GM12801 (cell line): ENCODE measurements around the gene GNG10.

ENCODE experiments used
- TF ChIP-seq, protein P1 (sequence below): IDR thresholded peaks from one replicate; pipeline ENCODE4 v1.5.1; 2011; ENCODE audit warnings: control low read depth; ENCODE audit not compliant: insufficient read length; ENCODE audit errors: extremely low read depth

The GNG10 gene

DNA sequence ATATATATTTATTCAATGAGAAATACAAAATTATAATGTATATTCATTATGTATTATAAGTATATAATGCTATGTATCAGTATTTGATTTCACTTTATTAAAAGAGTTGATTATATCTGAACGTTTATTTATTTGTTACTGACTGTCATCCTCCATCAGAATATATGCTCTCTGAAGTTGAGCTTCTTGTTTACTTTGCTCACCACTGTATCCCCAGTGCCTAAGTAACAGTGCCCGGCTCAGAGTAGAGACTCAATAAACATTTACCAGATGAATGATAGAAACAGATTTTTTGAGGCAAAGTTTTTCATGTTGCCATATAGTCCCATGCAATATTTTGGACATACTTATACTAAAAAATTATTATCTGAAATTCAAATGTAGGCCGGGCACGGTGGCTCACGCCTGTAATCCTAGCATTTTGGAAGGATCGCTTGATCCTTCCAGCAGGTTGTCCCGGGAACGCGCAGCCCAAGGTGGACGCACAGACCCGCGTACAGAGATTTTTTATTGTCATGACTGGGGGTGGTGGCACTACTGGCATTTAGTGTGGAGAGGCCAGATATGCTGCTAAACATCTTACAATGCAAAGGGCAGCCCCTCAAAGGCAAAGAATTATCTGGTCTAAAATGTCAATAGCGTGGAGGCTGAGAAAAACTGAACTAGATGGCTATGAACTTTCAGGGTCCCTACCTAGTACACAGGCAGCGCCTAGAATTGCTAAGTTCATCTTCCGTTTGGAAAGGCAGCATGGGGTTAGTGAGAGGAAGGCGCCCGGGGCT lies 31.0 kb upstream of the GNG10 start:
- TF ChIP-seq, protein P1, sequence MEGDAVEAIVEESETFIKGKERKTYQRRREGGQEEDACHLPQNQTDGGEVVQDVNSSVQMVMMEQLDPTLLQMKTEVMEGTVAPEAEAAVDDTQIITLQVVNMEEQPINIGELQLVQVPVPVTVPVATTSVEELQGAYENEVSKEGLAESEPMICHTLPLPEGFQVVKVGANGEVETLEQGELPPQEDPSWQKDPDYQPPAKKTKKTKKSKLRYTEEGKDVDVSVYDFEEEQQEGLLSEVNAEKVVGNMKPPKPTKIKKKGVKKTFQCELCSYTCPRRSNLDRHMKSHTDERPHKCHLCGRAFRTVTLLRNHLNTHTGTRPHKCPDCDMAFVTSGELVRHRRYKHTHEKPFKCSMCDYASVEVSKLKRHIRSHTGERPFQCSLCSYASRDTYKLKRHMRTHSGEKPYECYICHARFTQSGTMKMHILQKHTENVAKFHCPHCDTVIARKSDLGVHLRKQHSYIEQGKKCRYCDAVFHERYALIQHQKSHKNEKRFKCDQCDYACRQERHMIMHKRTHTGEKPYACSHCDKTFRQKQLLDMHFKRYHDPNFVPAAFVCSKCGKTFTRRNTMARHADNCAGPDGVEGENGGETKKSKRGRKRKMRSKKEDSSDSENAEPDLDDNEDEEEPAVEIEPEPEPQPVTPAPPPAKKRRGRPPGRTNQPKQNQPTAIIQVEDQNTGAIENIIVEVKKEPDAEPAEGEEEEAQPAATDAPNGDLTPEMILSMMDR = no peak

DNA sequence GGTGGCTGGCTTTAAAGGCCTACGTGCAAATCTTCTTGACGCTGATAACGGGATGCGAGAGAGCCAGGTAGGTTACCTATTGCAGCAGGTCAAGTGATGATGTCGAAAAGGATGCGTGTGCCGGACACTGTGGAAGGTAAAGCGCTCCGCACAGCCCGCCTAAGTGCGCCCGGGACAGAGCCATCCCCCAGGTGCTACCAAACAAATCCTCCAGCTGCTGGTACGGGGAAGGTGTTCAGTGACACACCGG lies 30.5 kb upstream of the GNG10 start:
- TF ChIP-seq, protein P1 = no peak

DNA sequence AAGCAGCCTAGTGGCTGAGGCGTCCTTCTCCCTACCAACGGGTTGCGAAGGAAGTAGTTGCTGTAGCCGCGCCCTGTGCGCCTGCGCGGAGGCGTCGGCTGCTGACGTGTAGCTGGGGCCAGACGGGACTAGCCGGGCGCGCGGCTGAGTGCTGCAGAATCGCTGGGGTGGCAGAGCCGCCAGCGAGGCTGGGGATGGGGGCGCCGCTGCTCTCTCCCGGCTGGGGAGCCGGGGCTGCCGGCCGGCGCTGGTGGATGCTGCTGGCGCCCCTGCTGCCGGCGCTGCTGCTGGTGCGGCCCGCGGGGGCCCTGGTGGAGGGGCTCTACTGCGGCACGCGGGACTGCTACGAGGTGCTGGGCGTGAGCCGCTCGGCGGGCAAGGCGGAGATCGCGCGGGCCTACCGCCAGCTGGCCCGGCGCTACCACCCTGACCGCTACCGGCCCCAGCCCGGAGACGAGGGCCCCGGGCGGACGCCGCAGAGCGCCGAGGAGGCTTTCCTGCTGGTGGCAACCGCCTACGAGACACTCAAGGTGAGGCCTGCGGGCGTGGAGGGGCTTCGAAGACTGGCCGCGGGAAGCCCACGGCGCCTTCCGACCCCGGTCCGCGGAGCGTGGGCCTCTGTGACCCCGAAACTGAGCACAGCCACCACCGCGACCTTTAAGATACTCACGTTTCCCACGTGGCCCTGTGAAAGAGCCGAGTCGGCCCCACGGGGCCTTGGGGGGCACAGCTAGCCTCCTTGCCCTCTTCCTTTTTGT lies 30.0 kb upstream of the GNG10 start, which contains the start of gene DNAJC25:
Gene DNAJC25, plus strand, starts transcription at position 121 of the 758 bp plus-strand sequence. Its CDS starts 74 bp downstream, at position 195.
- TF ChIP-seq, protein P1 = no peak

DNA sequence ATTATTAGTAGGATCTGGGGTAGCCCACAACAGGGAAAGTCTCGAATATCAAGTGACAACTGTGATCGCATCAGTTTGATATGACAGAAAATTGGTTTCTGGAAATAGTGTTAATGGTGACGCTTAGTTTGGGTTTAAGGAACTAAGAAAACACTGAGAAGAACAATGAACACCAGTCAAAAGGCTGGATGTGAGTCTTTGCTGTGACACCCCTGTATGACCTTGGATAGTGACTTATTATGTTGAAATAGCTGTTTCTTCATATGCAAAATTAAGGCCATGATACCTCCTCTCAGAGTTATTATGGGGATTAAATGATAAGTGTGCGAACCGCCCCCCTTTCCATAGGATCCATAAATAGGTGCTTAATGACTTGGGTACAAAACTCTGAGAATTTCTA lies 29.3 kb upstream of the GNG10 start:
- TF ChIP-seq, protein P1 = no peak

DNA sequence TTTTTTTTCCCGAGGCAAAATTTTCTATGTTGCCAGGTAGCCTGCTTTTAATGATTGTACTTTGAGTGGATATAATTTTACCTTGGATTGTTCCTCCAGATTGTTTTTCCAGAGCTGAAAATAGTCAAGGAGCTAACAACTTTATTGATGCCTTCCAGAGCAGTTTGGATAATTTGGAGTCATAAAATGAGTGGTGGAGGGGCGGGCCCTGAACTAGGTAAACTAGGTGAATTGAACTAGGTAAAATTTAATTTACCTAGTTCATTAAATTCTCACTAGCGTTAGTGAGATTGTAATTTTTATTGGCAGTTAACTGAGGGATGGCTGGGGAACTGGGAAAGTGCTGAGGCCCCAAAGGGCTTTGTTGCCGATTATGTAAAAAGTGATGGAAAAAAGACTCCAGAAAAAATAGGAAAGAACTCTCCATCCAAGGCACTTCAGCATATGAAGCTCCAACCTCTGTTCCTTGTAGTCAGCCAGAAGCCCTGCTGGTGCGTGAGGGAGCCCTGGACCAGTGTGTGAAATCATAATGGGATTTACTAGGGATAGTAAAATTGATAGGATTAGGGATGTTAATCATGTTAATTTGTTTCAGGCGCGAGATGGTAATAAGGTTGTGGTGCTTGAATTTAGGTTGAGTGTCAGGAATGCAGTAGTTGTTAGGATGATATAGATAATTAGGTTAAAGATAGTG lies 28.6 kb upstream of the GNG10 start:
- TF ChIP-seq, protein P1 = no peak

DNA sequence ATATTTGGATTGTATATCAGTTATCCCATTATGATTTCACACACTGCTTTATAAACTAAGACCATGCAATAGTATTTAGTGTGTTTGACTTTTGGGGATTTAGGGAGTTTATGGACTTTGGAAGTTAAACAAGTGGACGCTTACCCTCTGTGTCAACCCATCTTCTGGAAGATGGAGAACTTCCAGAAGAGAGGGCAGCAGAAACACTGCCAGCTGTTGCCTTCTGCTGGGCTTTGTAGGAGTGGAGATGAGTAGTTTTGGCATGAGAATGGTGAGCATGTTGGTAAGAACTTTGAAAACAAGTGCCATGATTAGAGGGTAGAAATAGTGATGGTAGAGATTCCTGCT lies 28.0 kb upstream of the GNG10 start:
- TF ChIP-seq, protein P1 = no peak

DNA sequence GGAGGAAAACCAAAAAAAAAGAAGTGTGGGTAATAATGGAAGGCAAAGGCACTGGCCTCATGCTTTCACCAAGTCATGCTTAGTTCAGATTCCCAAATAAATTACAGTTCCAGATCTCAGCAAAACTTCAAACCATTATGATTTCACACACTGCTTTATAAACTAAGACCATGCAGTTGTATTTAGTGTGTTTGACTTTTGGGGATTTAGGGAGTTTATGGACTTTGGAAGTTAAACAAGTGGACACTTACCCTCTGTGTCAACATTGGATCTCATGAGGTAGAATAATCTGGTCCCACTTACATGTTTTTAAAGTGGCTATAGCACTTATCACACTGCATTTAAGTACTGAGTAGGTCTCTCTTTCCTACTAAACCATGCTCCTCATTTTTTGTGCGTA lies 26.5 kb upstream of the GNG10 start:
- TF ChIP-seq, protein P1 = no peak
